ENCODE results near the gene CRMP1. TPM values are rescaled to one million over a fixed set of nuclear protein-coding genes. Genes with fewer than 3 reads are reported as not detected.

The CRMP1 gene
- total RNA-seq, 2 experiments from 2014 or later: not detected

Small RNAs within 50 kb of the gene (microRNA-seq; reads per million reads assigned to microRNA genes)
- not detected for gene MIR378D1 (ENCODE audit: borderline microRNAs expressed, borderline number of aligned reads, borderline replicate concordance)

Other genes starting within 250 kb of the CRMP1 start
- gene EVC2, start 184.5 kb downstream of the CRMP1 start, total RNA-seq: 1 to 10 TPM; 1.7 to 1.8 TPM
- gene EVC, start 181.9 kb downstream of the CRMP1 start, total RNA-seq: 1 to 10 TPM; 1.7 to 3.1 TPM
- under 1 TPM; 0.07 to 0.10 TPM for gene C4orf50, start 125.3 kb upstream of the CRMP1 start, total RNA-seq

Measured in activated CD4-positive, alpha-beta memory T cell treated with anti-CD3 and anti-CD28 coated beads for 36 hours (primary cell).